Measurements from ENCODE around the gene RHEBL1.

RHEBL1 gene

DNA sequence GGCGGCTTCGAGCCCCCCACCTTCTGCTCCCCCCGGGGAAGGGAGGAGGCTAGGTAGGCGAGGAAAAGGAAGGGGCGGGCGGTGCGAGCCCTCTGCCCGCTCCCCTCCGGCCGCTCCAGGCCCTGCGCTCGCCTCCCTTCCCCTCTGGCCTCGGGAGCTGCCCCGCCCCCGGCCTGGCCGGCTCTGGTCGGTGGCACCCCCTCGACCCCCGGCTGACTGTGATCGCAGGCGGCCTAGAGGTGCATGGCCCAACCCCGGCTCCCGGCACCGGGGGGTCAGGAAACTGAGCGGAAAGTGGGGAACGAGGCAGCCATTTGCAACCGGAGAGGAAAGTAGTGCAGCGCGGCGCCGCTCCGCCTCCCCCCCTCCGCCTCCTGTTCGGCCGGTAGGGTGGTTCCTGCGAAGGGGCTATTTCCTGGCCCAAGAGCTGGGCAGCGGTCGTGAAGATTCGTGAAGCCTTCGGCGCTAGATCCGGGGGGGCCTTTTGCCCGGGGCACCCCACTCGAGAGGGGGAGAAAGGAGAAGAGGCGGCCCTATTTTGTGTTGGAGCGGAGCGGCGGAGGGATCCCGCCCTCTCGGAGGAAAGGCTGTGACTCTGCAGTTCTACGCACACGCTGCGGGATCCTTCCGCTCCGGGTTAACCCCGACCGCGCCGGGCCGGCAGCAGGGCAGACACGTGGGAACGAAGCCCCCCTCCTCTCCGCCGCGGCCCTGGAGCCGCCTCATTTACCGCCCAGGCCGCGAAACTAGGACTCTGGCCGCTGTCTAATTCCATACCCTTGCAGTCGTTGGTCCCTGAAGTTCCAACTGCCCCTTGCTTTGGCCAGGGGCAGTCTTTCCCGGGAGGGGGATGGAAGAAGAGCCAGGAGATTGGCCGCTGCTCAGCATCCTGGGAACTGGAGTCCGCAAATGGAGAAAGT is 9.3 kb downstream of the RHEBL1 start, which contains the start of gene KMT2D (continued):
- TF ChIP-seq, protein P1, sequence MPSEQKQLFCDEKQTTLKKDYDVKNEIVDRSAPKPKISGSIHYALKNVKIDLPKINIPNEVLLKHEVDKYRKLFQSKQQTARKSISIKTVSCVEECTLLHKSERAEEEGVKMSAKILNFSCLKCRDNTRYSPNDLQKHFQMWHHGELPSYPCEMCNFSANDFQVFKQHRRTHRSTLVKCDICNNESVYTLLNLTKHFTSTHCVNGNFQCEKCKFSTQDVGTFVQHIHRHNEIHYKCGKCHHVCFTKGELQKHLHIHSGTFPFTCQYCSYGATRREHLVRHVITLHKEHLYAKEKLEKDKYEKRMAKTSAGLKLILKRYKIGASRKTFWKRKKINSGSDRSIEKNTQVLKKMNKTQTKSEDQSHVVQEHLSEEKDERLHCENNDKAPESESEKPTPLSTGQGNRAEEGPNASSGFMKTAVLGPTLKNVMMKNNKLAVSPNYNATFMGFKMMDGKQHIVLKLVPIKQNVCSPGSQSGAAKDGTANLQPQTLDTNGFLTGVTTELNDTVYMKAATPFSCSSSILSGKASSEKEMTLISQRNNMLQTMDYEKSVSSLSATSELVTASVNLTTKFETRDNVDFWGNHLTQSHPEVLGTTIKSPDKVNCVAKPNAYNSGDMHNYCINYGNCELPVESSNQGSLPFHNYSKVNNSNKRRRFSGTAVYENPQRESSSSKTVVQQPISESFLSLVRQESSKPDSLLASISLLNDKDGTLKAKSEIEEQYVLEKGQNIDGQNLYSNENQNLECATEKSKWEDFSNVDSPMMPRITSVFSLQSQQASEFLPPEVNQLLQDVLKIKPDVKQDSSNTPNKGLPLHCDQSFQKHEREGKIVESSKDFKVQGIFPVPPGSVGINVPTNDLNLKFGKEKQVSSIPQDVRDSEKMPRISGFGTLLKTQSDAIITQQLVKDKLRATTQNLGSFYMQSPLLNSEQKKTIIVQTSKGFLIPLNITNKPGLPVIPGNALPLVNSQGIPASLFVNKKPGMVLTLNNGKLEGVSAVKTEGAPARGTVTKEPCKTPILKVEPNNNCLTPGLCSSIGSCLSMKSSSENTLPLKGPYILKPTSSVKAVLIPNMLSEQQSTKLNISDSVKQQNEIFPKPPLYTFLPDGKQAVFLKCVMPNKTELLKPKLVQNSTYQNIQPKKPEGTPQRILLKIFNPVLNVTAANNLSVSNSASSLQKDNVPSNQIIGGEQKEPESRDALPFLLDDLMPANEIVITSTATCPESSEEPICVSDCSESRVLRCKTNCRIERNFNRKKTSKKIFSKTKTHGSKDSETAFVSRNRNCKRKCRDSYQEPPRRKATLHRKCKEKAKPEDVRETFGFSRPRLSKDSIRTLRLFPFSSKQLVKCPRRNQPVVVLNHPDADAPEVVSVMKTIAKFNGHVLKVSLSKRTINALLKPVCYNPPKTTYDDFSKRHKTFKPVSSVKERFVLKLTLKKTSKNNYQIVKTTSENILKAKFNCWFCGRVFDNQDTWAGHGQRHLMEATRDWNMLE (tag by site-specific recombination; conservative IDR thresholded peaks at IDR 0.05; ENCODE audit: low read depth): peak; percentile 55; the same call in 1 of the 2 replicates
- peak; percentile 98 for TF ChIP-seq ZNF561 (tag by site-specific recombination; IDR thresholded peaks at IDR 0.05; ENCODE audit: borderline replicate concordance)
- TF ChIP-seq, protein P2, sequence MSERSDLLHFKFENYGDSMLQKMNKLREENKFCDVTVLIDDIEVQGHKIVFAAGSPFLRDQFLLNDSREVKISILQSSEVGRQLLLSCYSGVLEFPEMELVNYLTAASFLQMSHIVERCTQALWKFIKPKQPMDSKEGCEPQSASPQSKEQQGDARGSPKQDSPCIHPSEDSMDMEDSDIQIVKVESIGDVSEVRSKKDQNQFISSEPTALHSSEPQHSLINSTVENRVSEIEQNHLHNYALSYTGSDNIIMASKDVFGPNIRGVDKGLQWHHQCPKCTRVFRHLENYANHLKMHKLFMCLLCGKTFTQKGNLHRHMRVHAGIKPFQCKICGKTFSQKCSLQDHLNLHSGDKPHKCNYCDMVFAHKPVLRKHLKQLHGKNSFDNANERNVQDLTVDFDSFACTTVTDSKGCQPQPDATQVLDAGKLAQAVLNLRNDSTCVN (tag by site-specific recombination; optimal IDR thresholded peaks at IDR 0.05): peak; percentile 98
- peak; percentile 84 for TF ChIP-seq ZNF558 (tag by site-specific recombination; IDR thresholded peaks at IDR 0.05)
- TF ChIP-seq, protein P3, sequence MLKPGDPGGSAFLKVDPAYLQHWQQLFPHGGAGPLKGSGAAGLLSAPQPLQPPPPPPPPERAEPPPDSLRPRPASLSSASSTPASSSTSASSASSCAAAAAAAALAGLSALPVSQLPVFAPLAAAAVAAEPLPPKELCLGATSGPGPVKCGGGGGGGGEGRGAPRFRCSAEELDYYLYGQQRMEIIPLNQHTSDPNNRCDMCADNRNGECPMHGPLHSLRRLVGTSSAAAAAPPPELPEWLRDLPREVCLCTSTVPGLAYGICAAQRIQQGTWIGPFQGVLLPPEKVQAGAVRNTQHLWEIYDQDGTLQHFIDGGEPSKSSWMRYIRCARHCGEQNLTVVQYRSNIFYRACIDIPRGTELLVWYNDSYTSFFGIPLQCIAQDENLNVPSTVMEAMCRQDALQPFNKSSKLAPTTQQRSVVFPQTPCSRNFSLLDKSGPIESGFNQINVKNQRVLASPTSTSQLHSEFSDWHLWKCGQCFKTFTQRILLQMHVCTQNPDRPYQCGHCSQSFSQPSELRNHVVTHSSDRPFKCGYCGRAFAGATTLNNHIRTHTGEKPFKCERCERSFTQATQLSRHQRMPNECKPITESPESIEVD (tag by site-specific recombination; IDR thresholded peaks at IDR 0.05): no peak
- 0 out of 2 replicates have a peak, but pooled peaks have one; percentile 9 for TF ChIP-seq ZNF157 (tag by site-specific recombination; IDR thresholded peaks at IDR 0.05)
- TF ChIP-seq GLI2 (tag by site-specific recombination; IDR thresholded peaks at IDR 0.05; ENCODE audit: borderline replicate concordance, low read depth): no peak
- TF ChIP-seq, protein P4, sequence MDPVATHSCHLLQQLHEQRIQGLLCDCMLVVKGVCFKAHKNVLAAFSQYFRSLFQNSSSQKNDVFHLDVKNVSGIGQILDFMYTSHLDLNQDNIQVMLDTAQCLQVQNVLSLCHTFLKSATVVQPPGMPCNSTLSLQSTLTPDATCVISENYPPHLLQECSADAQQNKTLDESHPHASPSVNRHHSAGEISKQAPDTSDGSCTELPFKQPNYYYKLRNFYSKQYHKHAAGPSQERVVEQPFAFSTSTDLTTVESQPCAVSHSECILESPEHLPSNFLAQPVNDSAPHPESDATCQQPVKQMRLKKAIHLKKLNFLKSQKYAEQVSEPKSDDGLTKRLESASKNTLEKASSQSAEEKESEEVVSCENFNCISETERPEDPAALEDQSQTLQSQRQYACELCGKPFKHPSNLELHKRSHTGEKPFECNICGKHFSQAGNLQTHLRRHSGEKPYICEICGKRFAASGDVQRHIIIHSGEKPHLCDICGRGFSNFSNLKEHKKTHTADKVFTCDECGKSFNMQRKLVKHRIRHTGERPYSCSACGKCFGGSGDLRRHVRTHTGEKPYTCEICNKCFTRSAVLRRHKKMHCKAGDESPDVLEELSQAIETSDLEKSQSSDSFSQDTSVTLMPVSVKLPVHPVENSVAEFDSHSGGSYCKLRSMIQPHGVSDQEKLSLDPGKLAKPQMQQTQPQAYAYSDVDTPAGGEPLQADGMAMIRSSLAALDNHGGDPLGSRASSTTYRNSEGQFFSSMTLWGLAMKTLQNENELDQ (tag by site-specific recombination; IDR thresholded peaks at IDR 0.05; ENCODE audit: low read depth): peak; percentile 77
- no peak for TF ChIP-seq ZNF768 (tag by site-specific recombination; IDR thresholded peaks at IDR 0.05)
- TF ChIP-seq, protein P5, sequence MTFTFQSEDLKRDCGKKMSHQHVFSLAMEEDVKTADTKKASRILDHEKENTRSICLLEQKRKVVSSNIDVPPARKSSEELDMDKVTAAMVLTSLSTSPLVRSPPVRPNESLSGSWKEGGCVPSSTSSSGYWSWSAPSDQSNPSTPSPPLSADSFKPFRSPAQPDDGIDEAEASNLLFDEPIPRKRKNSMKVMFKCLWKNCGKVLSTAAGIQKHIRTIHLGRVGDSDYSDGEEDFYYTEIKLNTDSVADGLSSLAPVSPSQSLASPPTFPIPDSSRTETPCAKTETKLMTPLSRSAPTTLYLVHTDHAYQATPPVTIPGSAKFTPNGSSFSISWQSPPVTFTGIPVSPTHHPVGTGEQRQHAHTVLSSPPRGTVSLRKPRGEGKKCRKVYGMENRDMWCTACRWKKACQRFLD (tag by site-specific recombination; IDR thresholded peaks at IDR 0.05): 0 out of 2 replicates have a peak, but pooled peaks have one; percentile 51
- TF ChIP-seq ZNF292 (tag by site-specific recombination; IDR thresholded peaks at IDR 0.05; ENCODE audit: borderline replicate concordance, low read depth): no peak
- TF ChIP-seq ZNF23 (tag by site-specific recombination; IDR thresholded peaks at IDR 0.05; ENCODE audit: borderline replicate concordance): no peak
- TF ChIP-seq ZNF626 (tag by site-specific recombination; IDR thresholded peaks at IDR 0.05): no peak
- TF ChIP-seq, protein P6, sequence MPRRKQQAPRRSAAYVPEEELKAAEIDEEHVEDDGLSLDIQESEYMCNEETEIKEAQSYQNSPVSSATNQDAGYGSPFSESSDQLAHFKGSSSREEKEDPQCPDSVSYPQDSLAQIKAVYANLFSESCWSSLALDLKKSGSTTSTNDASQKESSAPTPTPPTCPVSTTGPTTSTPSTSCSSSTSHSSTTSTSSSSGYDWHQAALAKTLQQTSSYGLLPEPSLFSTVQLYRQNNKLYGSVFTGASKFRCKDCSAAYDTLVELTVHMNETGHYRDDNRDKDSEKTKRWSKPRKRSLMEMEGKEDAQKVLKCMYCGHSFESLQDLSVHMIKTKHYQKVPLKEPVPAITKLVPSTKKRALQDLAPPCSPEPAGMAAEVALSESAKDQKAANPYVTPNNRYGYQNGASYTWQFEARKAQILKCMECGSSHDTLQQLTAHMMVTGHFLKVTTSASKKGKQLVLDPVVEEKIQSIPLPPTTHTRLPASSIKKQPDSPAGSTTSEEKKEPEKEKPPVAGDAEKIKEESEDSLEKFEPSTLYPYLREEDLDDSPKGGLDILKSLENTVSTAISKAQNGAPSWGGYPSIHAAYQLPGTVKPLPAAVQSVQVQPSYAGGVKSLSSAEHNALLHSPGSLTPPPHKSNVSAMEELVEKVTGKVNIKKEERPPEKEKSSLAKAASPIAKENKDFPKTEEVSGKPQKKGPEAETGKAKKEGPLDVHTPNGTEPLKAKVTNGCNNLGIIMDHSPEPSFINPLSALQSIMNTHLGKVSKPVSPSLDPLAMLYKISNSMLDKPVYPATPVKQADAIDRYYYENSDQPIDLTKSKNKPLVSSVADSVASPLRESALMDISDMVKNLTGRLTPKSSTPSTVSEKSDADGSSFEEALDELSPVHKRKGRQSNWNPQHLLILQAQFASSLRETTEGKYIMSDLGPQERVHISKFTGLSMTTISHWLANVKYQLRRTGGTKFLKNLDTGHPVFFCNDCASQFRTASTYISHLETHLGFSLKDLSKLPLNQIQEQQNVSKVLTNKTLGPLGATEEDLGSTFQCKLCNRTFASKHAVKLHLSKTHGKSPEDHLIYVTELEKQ (tag by site-specific recombination; IDR thresholded peaks at IDR 0.05; ENCODE audit: borderline replicate concordance): peak; percentile 91
- peak; percentile 31; the same call in 1 of the 2 replicates for TF ChIP-seq OSR2 (tag by site-specific recombination; IDR thresholded peaks at IDR 0.05)
- TF ChIP-seq, protein P7, sequence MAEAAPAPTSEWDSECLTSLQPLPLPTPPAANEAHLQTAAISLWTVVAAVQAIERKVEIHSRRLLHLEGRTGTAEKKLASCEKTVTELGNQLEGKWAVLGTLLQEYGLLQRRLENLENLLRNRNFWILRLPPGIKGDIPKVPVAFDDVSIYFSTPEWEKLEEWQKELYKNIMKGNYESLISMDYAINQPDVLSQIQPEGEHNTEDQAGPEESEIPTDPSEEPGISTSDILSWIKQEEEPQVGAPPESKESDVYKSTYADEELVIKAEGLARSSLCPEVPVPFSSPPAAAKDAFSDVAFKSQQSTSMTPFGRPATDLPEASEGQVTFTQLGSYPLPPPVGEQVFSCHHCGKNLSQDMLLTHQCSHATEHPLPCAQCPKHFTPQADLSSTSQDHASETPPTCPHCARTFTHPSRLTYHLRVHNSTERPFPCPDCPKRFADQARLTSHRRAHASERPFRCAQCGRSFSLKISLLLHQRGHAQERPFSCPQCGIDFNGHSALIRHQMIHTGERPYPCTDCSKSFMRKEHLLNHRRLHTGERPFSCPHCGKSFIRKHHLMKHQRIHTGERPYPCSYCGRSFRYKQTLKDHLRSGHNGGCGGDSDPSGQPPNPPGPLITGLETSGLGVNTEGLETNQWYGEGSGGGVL (tag by site-specific recombination; IDR thresholded peaks at IDR 0.05): peak; percentile 74
- no peak for TF ChIP-seq ZNF426 (tag by site-specific recombination; IDR thresholded peaks at IDR 0.05)
- TF ChIP-seq ZNF837 (tag by site-specific recombination; IDR thresholded peaks at IDR 0.05): 0 out of 2 replicates have a peak, but pooled peaks have one; percentile 24
- peak; percentile 92 for TF ChIP-seq ZNF629 (tag by site-specific recombination; IDR thresholded peaks at IDR 0.05)
